ENCODE measurements around the gene MRPS30. TPM values are rescaled to one million over a fixed set of nuclear protein-coding genes. Genes with fewer than 3 reads are reported as not detected.

MRPS30 gene
- total RNA-seq, 2 experiments from 2014 or later, result 47.1 to 49.3 TPM

GRCh38 chr5:44828719-44829118 is 20.0 kb downstream of the MRPS30 start:
- POLR2A ChIA-PET, result no interaction called here
- H3K4me1 Mint-ChIP-seq (ENCODE audit: low read depth), result peaks cover 3% of the 10 kb centered on the region
- H3K36me3 Mint-ChIP-seq, result peaks cover 17% of the 10 kb centered on the region
- H3K9me3 Mint-ChIP-seq, result no peaks in the 10 kb centered on the region
- no peak for DNase-seq
- H3K27me3 Mint-ChIP-seq, result no peaks in the 10 kb centered on the region
- intact Hi-C loops (cut with micrococcal nuclease), result no loop called here
- CTCF ChIA-PET, result no interaction called here
- H3K4me3 Mint-ChIP-seq, result no peak overlapping the region
- no peak overlapping the region for H3K27ac Mint-ChIP-seq

- H3K36me3 Mint-ChIP-seq, result peaks cover 10% of the 10 kb centered on the region
- H3K4me1 Mint-ChIP-seq (ENCODE audit: low read depth), result peaks cover 3% of the 10 kb centered on the region
- H3K4me3 Mint-ChIP-seq, result no peak overlapping the region
- no peaks in the 10 kb centered on the region for H3K9me3 Mint-ChIP-seq
- H3K27me3 Mint-ChIP-seq, result no peaks in the 10 kb centered on the region
- no peak for DNase-seq
- CTCF ChIA-PET, result no interaction called here
- no peak overlapping the region for H3K27ac Mint-ChIP-seq
- intact Hi-C loops (cut with micrococcal nuclease), result no loop called here
- POLR2A ChIA-PET, result interaction anchor here (0.6 kb wide), 1 partner anchor 326 kb away, joined by 4 read pairs; no protein-coding TSS in a partner anchor
Measured at GRCh38 chr5:44830951-44831350, 22.2 kb downstream of the MRPS30 start.

GRCh38 chr5:44833249-44833648 is 24.5 kb downstream of the MRPS30 start:
- DNase-seq, result no peak
- POLR2A ChIA-PET, result no interaction called here
- H3K4me1 Mint-ChIP-seq (ENCODE audit: low read depth), result no peaks in the 10 kb centered on the region
- intact Hi-C loops (cut with micrococcal nuclease), result no loop called here
- CTCF ChIA-PET, result no interaction called here
- no peak overlapping the region for H3K27ac Mint-ChIP-seq
- no peak overlapping the region for H3K4me3 Mint-ChIP-seq
- peaks cover 5% of the 10 kb centered on the region for H3K36me3 Mint-ChIP-seq
- H3K27me3 Mint-ChIP-seq, result no peaks in the 10 kb centered on the region
- peaks cover 5% of the 10 kb centered on the region for H3K9me3 Mint-ChIP-seq

GRCh38 chr5:44835693-44836092 is 26.9 kb downstream of the MRPS30 start:
- no peak overlapping the region for H3K4me3 Mint-ChIP-seq
- H3K4me1 Mint-ChIP-seq (ENCODE audit: low read depth), result no peaks in the 10 kb centered on the region
- POLR2A ChIA-PET, result no interaction called here
- H3K27me3 Mint-ChIP-seq, result no peaks in the 10 kb centered on the region
- no peak for DNase-seq
- peaks cover 15% of the 10 kb centered on the region for H3K36me3 Mint-ChIP-seq
- CTCF ChIA-PET, result no interaction called here
- intact Hi-C loops (cut with micrococcal nuclease), result no loop called here
- peaks cover 17% of the 10 kb centered on the region for H3K9me3 Mint-ChIP-seq
- H3K27ac Mint-ChIP-seq, result no peak overlapping the region

- Mint-ChIP-seq H3K4me1 (ENCODE audit: low read depth) (no peaks in the 10 kb centered on the region), H3K36me3 (peaks cover 15% of the 10 kb centered on the region), H3K4me3 (no peak overlapping the region), H3K27ac (no peak overlapping the region), H3K9me3 (peaks cover 17% of the 10 kb centered on the region), H3K27me3 (no peaks in the 10 kb centered on the region)
- ChIA-PET CTCF (no interaction called here), POLR2A (no interaction called here)
- no peak for DNase-seq
- intact Hi-C loops (cut with micrococcal nuclease), result no loop called here
Measured at GRCh38 chr5:44839018-44839681, 30.4 kb downstream of the MRPS30 start.

- DNase-seq, result no peak
- intact Hi-C loops (cut with micrococcal nuclease), result no loop called here
- H3K27me3 Mint-ChIP-seq, result no peaks in the 10 kb centered on the region
- POLR2A ChIA-PET, result interaction anchor here (1.2 kb wide), 1 partner anchor 11 kb away, joined by 3 read pairs; no protein-coding TSS in a partner anchor
- CTCF ChIA-PET, result no interaction called here
- peaks cover 12% of the 10 kb centered on the region for H3K36me3 Mint-ChIP-seq
- H3K4me1 Mint-ChIP-seq (ENCODE audit: low read depth), result no peaks in the 10 kb centered on the region
- no peak overlapping the region for H3K4me3 Mint-ChIP-seq
- H3K27ac Mint-ChIP-seq, result no peak overlapping the region
- peaks cover 17% of the 10 kb centered on the region for H3K9me3 Mint-ChIP-seq
Measured at GRCh38 chr5:44842496-44843282, 33.9 kb downstream of the MRPS30 start.

GRCh38 chr5:44844744-44845143 is 36.0 kb downstream of the MRPS30 start:
- POLR2A ChIA-PET, result no interaction called here
- Mint-ChIP-seq H3K27ac (no peak overlapping the region), H3K9me3 (peaks cover 3% of the 10 kb centered on the region), H3K27me3 (no peaks in the 10 kb centered on the region), H3K4me3 (no peak overlapping the region), H3K36me3 (peaks cover 2% of the 10 kb centered on the region), H3K4me1 (ENCODE audit: low read depth) (no peaks in the 10 kb centered on the region)
- CTCF ChIA-PET, result no interaction called here
- intact Hi-C loops (cut with micrococcal nuclease), result no loop called here
- DNase-seq, result no peak

- Mint-ChIP-seq H3K9me3 (no peaks in the 10 kb centered on the region), H3K27me3 (no peaks in the 10 kb centered on the region), H3K36me3 (no peaks in the 10 kb centered on the region), H3K27ac (no peak overlapping the region), H3K4me1 (ENCODE audit: low read depth) (no peaks in the 10 kb centered on the region), H3K4me3 (no peak overlapping the region)
- no peak for DNase-seq
- CTCF ChIA-PET, result no interaction called here
- POLR2A ChIA-PET, result no interaction called here
- intact Hi-C loops (cut with micrococcal nuclease), result no loop called here
Measured at GRCh38 chr5:44845777-44846176, 37.0 kb downstream of the MRPS30 start.

- Mint-ChIP-seq H3K9me3 (no peaks in the 10 kb centered on the region), H3K4me1 (ENCODE audit: low read depth) (no peaks in the 10 kb centered on the region), H3K4me3 (no peak overlapping the region), H3K36me3 (no peaks in the 10 kb centered on the region), H3K27me3 (no peaks in the 10 kb centered on the region), H3K27ac (no peak overlapping the region)
- DNase-seq, result no peak
- intact Hi-C loops (cut with micrococcal nuclease), result no loop called here
- POLR2A ChIA-PET, result no interaction called here
- CTCF ChIA-PET, result no interaction called here
Measured at GRCh38 chr5:44847206-44847852, 38.6 kb downstream of the MRPS30 start.

GRCh38 chr5:44860267-44860666 is 51.5 kb downstream of the MRPS30 start:
- no peaks in the 10 kb centered on the region for H3K9me3 Mint-ChIP-seq
- CTCF ChIA-PET, result interaction anchor here (0.5 kb wide), 1 partner anchor 53 kb away, joined by 3 read pairs; no protein-coding TSS in a partner anchor

GRCh38 chr5:44862808-44863207 is 54.1 kb downstream of the MRPS30 start:
- no peak for DNase-seq
- no peaks in the 10 kb centered on the region for H3K9me3 Mint-ChIP-seq
- ChIA-PET CTCF (interaction anchor here (1.2 to 1.6 kb wide), 3 partner anchors 8 to 80 kb away, joined by 3 to 4 read pairs (median 3); no protein-coding TSS in a partner anchor), POLR2A (no interaction called here)
- no peak overlapping the region for H3K4me3 Mint-ChIP-seq
- H3K27me3 Mint-ChIP-seq, result no peaks in the 10 kb centered on the region
- no peaks in the 10 kb centered on the region for H3K4me1 Mint-ChIP-seq (ENCODE audit: low read depth)
- H3K27ac Mint-ChIP-seq, result no peak overlapping the region
- H3K36me3 Mint-ChIP-seq, result no peaks in the 10 kb centered on the region
- intact Hi-C loops (cut with micrococcal nuclease), result no loop called here

More at GRCh38 chr5:44860267-44860666, 51.5 kb downstream of the MRPS30 start:
- no peaks in the 10 kb centered on the region for H3K36me3 Mint-ChIP-seq
- POLR2A ChIA-PET, result no interaction called here
- no peak overlapping the region for H3K4me3 Mint-ChIP-seq
- no peak for DNase-seq
- no peaks in the 10 kb centered on the region for H3K4me1 Mint-ChIP-seq (ENCODE audit: low read depth)
- intact Hi-C loops (cut with micrococcal nuclease), result no loop called here
- no peak overlapping the region for H3K27ac Mint-ChIP-seq
- no peaks in the 10 kb centered on the region for H3K27me3 Mint-ChIP-seq
